H9 (cell line): ENCODE measurements around the gene B3GAT3. TPM values are rescaled to one million over a fixed set of nuclear protein-coding genes. Genes with fewer than 3 reads are reported as not detected.

Experiments
- DNase-seq: peaks from one replicate; pipeline ENCODE4 v3.0.0-alpha.2; 2017
- H2AFZ ChIP-seq: one replicate; pipeline ENCODE4 v1.6.1; 2013; ENCODE audit warnings: mild to moderate bottlenecking, low read length, control low read depth, moderate library complexity
- H2AK5ac ChIP-seq: 2 replicates; pipeline ENCODE4 v1.6.1; 2013; ENCODE audit warnings: low read length, control low read depth, mixed read lengths; ENCODE audit not compliant: insufficient read length
- H2BK120ac ChIP-seq: one replicate; pipeline ENCODE4 v1.6.1; 2013; ENCODE audit warnings: low read depth, mild to moderate bottlenecking, low read length, control low read depth, inconsistent platforms; ENCODE audit not compliant: poor library complexity, severe bottlenecking
- H2BK12ac ChIP-seq: 2 replicates; pipeline ENCODE4 v1.6.1; 2013; ENCODE audit warnings: low read length, control low read depth, mixed read lengths, low read depth; ENCODE audit not compliant: insufficient read length
- H2BK15ac ChIP-seq: 2 replicates; pipeline ENCODE4 v1.6.1; 2013; ENCODE audit warnings: low read depth, low read length, control low read depth
- H2BK20ac ChIP-seq: one replicate; pipeline ENCODE4 v1.6.1; 2013; ENCODE audit warnings: low read depth, mild to moderate bottlenecking, low read length, control low read depth, inconsistent platforms; ENCODE audit not compliant: poor library complexity, severe bottlenecking
- H2BK5ac ChIP-seq: 2 replicates; pipeline ENCODE4 v1.6.1; 2013; ENCODE audit warnings: low read length, control low read depth, mixed read lengths; ENCODE audit not compliant: insufficient read length
- H3K14ac ChIP-seq: 2 replicates; pipeline ENCODE4 v1.6.1; 2013; ENCODE audit warnings: low read length, control low read depth; ENCODE audit not compliant: insufficient read depth
- H3K18ac ChIP-seq: 2 replicates; pipeline ENCODE4 v1.6.1; 2013; ENCODE audit warnings: low read depth, mild to moderate bottlenecking, mixed read lengths, low read length, control low read depth; ENCODE audit not compliant: insufficient read length
- H3K23ac ChIP-seq: 2 replicates; pipeline ENCODE4 v1.6.1; 2013; ENCODE audit warnings: low read length, control low read depth, mixed read lengths, low read depth; ENCODE audit not compliant: insufficient read length
- H3K23me2 ChIP-seq: 2 replicates; pipeline ENCODE4 v1.6.1; 2013; ENCODE audit warnings: low read depth, mild to moderate bottlenecking, mixed read lengths, low read length, control low read depth; ENCODE audit not compliant: insufficient read length, poor library complexity, severe bottlenecking
- H3K27ac ChIP-seq: 2 replicates; pipeline ENCODE4 v1.5.1; 2013; ENCODE audit warnings: low read length, control low read depth, mixed read lengths, low read depth; ENCODE audit not compliant: insufficient read length
- H3K27me3 ChIP-seq: 2 replicates; pipeline ENCODE4 v1.6.1; 2013; ENCODE audit warnings: low read length, control low read depth, inconsistent platforms; ENCODE audit not compliant: insufficient read depth
- H3K4ac ChIP-seq: 2 replicates; pipeline ENCODE4 v1.6.1; 2013; ENCODE audit warnings: low read depth, mild to moderate bottlenecking, control low read depth, inconsistent platforms, low read length, moderate library complexity
- H3K4me1 ChIP-seq: 2 replicates; pipeline ENCODE4 v1.6.1; 2013; ENCODE audit warnings: low read length, control low read depth, inconsistent platforms; ENCODE audit not compliant: insufficient read depth
- H3K4me2 ChIP-seq: 2 replicates; pipeline ENCODE4 v1.6.1; 2013; ENCODE audit warnings: low read length, control low read depth, mixed read lengths; ENCODE audit not compliant: insufficient read length, insufficient read depth
- H3K56ac ChIP-seq: 2 replicates; pipeline ENCODE4 v1.6.1; 2013; ENCODE audit warnings: low read depth, mild to moderate bottlenecking, mixed read lengths, low read length, control low read depth; ENCODE audit not compliant: insufficient read length
- H3K79me1 ChIP-seq: 2 replicates; pipeline ENCODE4 v1.6.1; 2013; ENCODE audit warnings: low read depth, mild to moderate bottlenecking, moderate library complexity, low read length, control low read depth, inconsistent platforms; ENCODE audit not compliant: insufficient read depth, poor library complexity, severe bottlenecking
- H3K79me2 ChIP-seq: 2 replicates; pipeline ENCODE4 v1.6.1; 2013; ENCODE audit warnings: low read length, control low read depth, inconsistent platforms; ENCODE audit not compliant: insufficient read depth
- H3K9ac ChIP-seq: 2 replicates; pipeline ENCODE4 v1.6.1; 2013; ENCODE audit warnings: low read length, control low read depth, mixed read lengths; ENCODE audit not compliant: insufficient read length; ENCODE audit errors: extremely low read depth
- H3K9me3 ChIP-seq: one replicate; pipeline ENCODE4 v1.6.1; 2013; ENCODE audit warnings: low read depth, low read length, inconsistent platforms; ENCODE audit not compliant: control insufficient read depth
- H3T11ph ChIP-seq: one replicate; pipeline ENCODE4 v1.6.1; 2013; ENCODE audit warnings: mild to moderate bottlenecking, low read length, control low read depth, inconsistent platforms
- H4K20me1 ChIP-seq: one replicate; pipeline ENCODE4 v1.6.1; 2013; ENCODE audit not compliant: control insufficient read depth, insufficient read length, insufficient read depth
- H4K5ac ChIP-seq: 2 replicates; pipeline ENCODE4 v1.6.1; 2013; ENCODE audit warnings: low read depth, mild to moderate bottlenecking, mixed read lengths, low read length, control low read depth; ENCODE audit not compliant: insufficient read length
- H4K8ac ChIP-seq: replicated peaks from 2 replicates; pipeline ENCODE4 v1.6.1; 2013; ENCODE audit warnings: low read length, control low read depth, mixed read lengths, low read depth; ENCODE audit not compliant: insufficient read length
- H4K91ac ChIP-seq: 2 replicates; pipeline ENCODE4 v1.6.1; 2013; ENCODE audit warnings: low read depth, mild to moderate bottlenecking, moderate library complexity, mixed read lengths, low read length, control low read depth; ENCODE audit not compliant: insufficient read length
- H3K27ac Mint-ChIP-seq, 3 experiments: 2 replicates in 2 of 3; 3 replicates in 1 of 3; pipeline ENCODE4 v1.8.0; 2020 to 2021; ENCODE audit warnings: mixed read lengths in 3 of 3, mild to moderate bottlenecking in 1 of 3, moderate library complexity in 1 of 3
- H3K27me3 Mint-ChIP-seq: 2 replicates; pipeline ENCODE4 v1.8.0; 2021; ENCODE audit warnings: low read depth, mild to moderate bottlenecking, moderate library complexity, mixed read lengths
- H3K36me3 Mint-ChIP-seq, 3 experiments: 2 replicates in 2 of 3; 3 replicates in 1 of 3; pipeline ENCODE4 v1.8.0; 2020 to 2021; ENCODE audit warnings: low read depth in 3 of 3, mixed read lengths in 3 of 3; ENCODE audit not compliant: insufficient read depth in 1 of 3
- H3K4me1 Mint-ChIP-seq, 2 experiments: 2 replicates each; pipeline ENCODE4 v1.8.0; 2020; ENCODE audit warnings: mixed read lengths in 2 of 2
- H3K4me3 Mint-ChIP-seq, 2 experiments: 2 replicates in 1 of 2; 3 replicates in 1 of 2; pipeline ENCODE4 v1.8.0; 2020 to 2021; ENCODE audit warnings: mild to moderate bottlenecking in 2 of 2, mixed read lengths in 2 of 2, moderate library complexity in 1 of 2
- H3K9me3 Mint-ChIP-seq, 2 experiments: 2 replicates in 1 of 2; 3 replicates in 1 of 2; pipeline ENCODE4 v1.8.0; 2020; ENCODE audit warnings: mild to moderate bottlenecking in 2 of 2, mixed read lengths in 2 of 2, moderate library complexity in 1 of 2
- WGBS: extraction: QIAGEN DNeasy Blood & Tissue Kit; methylation state at CpG from one replicate; pipeline ENCODE4 v1.1.7; 2013; ENCODE audit warnings: missing lambda C conversion rate, low lambda C conversion rate, mixed read lengths; ENCODE audit not compliant: insufficient read length; ENCODE audit errors: extremely low coverage; 5-methylcytosine and 5-hydroxymethylcytosine counted together
- total RNA-seq: library from RNA; stranded (reverse); gene quantifications from 2 replicates; pipeline ENCODE4 v1.2.1, GENCODE V29; 2021
- TF ChIP-seq, protein P1 (sequence below): fragments of 200-600 bp; sonication (generic); conservative IDR thresholded peaks from 3 replicates; pipeline ENCODE4 v1.8.0; 2021; ENCODE audit warnings: antibody characterized with exemption, mild to moderate bottlenecking

The B3GAT3 gene
- total RNA-seq, 1 experiment from 2014 or later, result 30.8 TPM

GRCh38 chr11:62575837-62576236 is 45.9 kb downstream of the B3GAT3 start:
- H2BK120ac ChIP-seq, result no peak overlapping the region
- no peaks in the 10 kb centered on the region for H3K27me3 ChIP-seq
- peaks cover 13% of the 10 kb centered on the region for H3K23me2 ChIP-seq
- no peaks in the 10 kb centered on the region for H3K9me3 ChIP-seq
- no peak overlapping the region for H3K27ac ChIP-seq
- H3K4me2 ChIP-seq, result no peak overlapping the region
- no peak overlapping the region for H3K9ac ChIP-seq
- H3K14ac ChIP-seq, result no peak overlapping the region
- H3K23ac ChIP-seq, result no peak overlapping the region
- H2BK15ac ChIP-seq, result no peak overlapping the region
- peak overlapping the region; percentile 72 to 99; a peak in 3 of 5 replicates for H3K4me3 Mint-ChIP-seq
- no peak overlapping the region for H3K4ac ChIP-seq
- H3K27me3 Mint-ChIP-seq, result no peaks in the 10 kb centered on the region
- no peak overlapping the region for H2BK20ac ChIP-seq
- peak overlapping the region in 1 of 3 experiments; percentile 2; a peak in 2 of 7 replicates for H3K27ac Mint-ChIP-seq
- H2BK12ac ChIP-seq, result no peak overlapping the region
- TF ChIP-seq, protein P1, sequence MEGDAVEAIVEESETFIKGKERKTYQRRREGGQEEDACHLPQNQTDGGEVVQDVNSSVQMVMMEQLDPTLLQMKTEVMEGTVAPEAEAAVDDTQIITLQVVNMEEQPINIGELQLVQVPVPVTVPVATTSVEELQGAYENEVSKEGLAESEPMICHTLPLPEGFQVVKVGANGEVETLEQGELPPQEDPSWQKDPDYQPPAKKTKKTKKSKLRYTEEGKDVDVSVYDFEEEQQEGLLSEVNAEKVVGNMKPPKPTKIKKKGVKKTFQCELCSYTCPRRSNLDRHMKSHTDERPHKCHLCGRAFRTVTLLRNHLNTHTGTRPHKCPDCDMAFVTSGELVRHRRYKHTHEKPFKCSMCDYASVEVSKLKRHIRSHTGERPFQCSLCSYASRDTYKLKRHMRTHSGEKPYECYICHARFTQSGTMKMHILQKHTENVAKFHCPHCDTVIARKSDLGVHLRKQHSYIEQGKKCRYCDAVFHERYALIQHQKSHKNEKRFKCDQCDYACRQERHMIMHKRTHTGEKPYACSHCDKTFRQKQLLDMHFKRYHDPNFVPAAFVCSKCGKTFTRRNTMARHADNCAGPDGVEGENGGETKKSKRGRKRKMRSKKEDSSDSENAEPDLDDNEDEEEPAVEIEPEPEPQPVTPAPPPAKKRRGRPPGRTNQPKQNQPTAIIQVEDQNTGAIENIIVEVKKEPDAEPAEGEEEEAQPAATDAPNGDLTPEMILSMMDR, result no peak
- no peak for DNase-seq
- no peak overlapping the region for H2AFZ ChIP-seq
- H3K56ac ChIP-seq, result no peak overlapping the region
- no peak overlapping the region for H4K8ac ChIP-seq
- peaks cover 8% of the 10 kb centered on the region for H3K79me1 ChIP-seq
- no peak overlapping the region for H2BK5ac ChIP-seq
- no peaks in the 10 kb centered on the region for H3K4me1 ChIP-seq
- no peak overlapping the region for H2AK5ac ChIP-seq
- WGBS, result no CpG with 5 or more reads among the region's 14 CpGs
- peaks cover 12% of the 10 kb centered on the region; the same call in 1 of the 2 replicates for H3K79me2 ChIP-seq
- H3K18ac ChIP-seq, result no peak overlapping the region
- H3K9me3 Mint-ChIP-seq, result no peaks in the 10 kb centered on the region
- H4K20me1 ChIP-seq, result no peaks in the 10 kb centered on the region
- no peak overlapping the region for H3T11ph ChIP-seq
- peaks cover 31 to 36% of the 10 kb centered on the region in 2 experiments for H3K4me1 Mint-ChIP-seq
- no peak overlapping the region for H4K91ac ChIP-seq
- no peak overlapping the region for H4K5ac ChIP-seq
- H3K36me3 Mint-ChIP-seq, result peaks cover 32 to 63% (median 56%) of the 10 kb centered on the region in 3 experiments
